CD4-positive, alpha-beta memory T cell (primary cell): ENCODE measurements around the gene MCF2L. TPM values are rescaled to one million over a fixed set of nuclear protein-coding genes. Genes with fewer than 3 reads are reported as not detected.
A peak's percentile ranks its signal among the peaks of the same experiment; 100 is the strongest.

ENCODE experiments used
- CTCF ChIA-PET: fragments of 350-600 bp; sonication (Branson Sonifier 250); formaldehyde crosslinking; loops from one replicate; lab custom pipeline; 2021; ENCODE audit warnings: inconsistent platforms; ENCODE audit not compliant: partially characterized antibody; lab: Charles Lee
- POLR2A ChIA-PET: fragments of 350-600 bp; sonication (Branson Sonifier 250); formaldehyde crosslinking; loops from one replicate; lab custom pipeline; 2021; ENCODE audit not compliant: partially characterized antibody; lab: Charles Lee
- DNase-seq, 5 donors: peaks; one replicate each; pipeline versions ENCODE4 v3.0.0 to v3.0.0-alpha.2; 2020 to 2022; ENCODE audit warnings: mixed read lengths in 1 of 5
- H3K27ac ChIP-seq: one replicate; pipeline ENCODE4 v1.7.0; 2013; ENCODE audit warnings: low read depth, low read length
- H3K27me3 ChIP-seq: 2 replicates; pipeline ENCODE4 v1.7.0; 2013; ENCODE audit warnings: mild to moderate bottlenecking, low read length, moderate library complexity; ENCODE audit not compliant: insufficient read depth
- H3K36me3 ChIP-seq: 2 replicates; pipeline ENCODE4 v1.7.0; 2013; ENCODE audit warnings: mild to moderate bottlenecking, low read length, moderate library complexity; ENCODE audit not compliant: insufficient read depth
- H3K4me1 ChIP-seq: 2 replicates; pipeline ENCODE4 v1.7.0; 2013; ENCODE audit warnings: mild to moderate bottlenecking, low read length, moderate library complexity; ENCODE audit not compliant: insufficient read depth
- H3K4me3 ChIP-seq, 2 donors: one replicate each; pipeline ENCODE4 v1.7.0; 2013; ENCODE audit warnings: low read length in 2 of 2, mild to moderate bottlenecking in 1 of 2
- H3K9me3 ChIP-seq, 2 donors: one replicate each; pipeline ENCODE4 v1.7.0; 2013; ENCODE audit warnings: low read length in 2 of 2, control low read depth in 1 of 2; ENCODE audit not compliant: control insufficient read depth in 1 of 2
- H3K27ac Mint-ChIP-seq, 7 donors: one replicate each; pipeline ENCODE4 v1.8.0; 2020 to 2021; ENCODE audit warnings: mixed read lengths in 7 of 7, mild to moderate bottlenecking in 6 of 7, inconsistent platforms in 3 of 7, moderate library complexity in 3 of 7
- H3K27me3 Mint-ChIP-seq, 2 donors: one replicate each; pipeline ENCODE4 v1.8.0; 2020 to 2021; ENCODE audit warnings: mixed read lengths in 2 of 2
- H3K36me3 Mint-ChIP-seq, 2 donors: one replicate each; pipeline ENCODE4 v1.8.0; 2020 to 2021; ENCODE audit warnings: mixed read lengths in 2 of 2, inconsistent platforms in 1 of 2, mild to moderate bottlenecking in 1 of 2
- H3K4me1 Mint-ChIP-seq, 4 donors: one replicate each; pipeline ENCODE4 v1.8.0; 2020 to 2021; ENCODE audit warnings: mixed read lengths in 4 of 4, mild to moderate bottlenecking in 1 of 4
- H3K4me3 Mint-ChIP-seq, 8 donors: one replicate each; pipeline ENCODE4 v1.8.0; 2020 to 2021; ENCODE audit warnings: mixed read lengths in 8 of 8, mild to moderate bottlenecking in 7 of 8, moderate library complexity in 6 of 8, inconsistent platforms in 3 of 8
- H3K9me3 Mint-ChIP-seq, 8 donors: one replicate each; pipeline ENCODE4 v1.8.0; 2020 to 2021; ENCODE audit warnings: mixed read lengths in 8 of 8, mild to moderate bottlenecking in 5 of 8, inconsistent platforms in 3 of 8, moderate library complexity in 1 of 8
- intact Hi-C: fragments of 100-400 bp; cut with micrococcal nuclease; formaldehyde crosslinking; loops from one replicate; pipeline ENCODE4 v1.15.1; 2023
- polyA plus RNA-seq, 2 donors: library from polyadenylated mRNA; unstranded; fragments of 300-500 nt; fragmentation: Illumina TruSeq; gene quantifications; one replicate each; pipeline ENCODE4 v1.2.3, GENCODE V29; 2021
- total RNA-seq, 2 experiments: library from RNA; stranded (reverse); gene quantifications; one replicate each; pipeline ENCODE4 v1.2.3, GENCODE V29; 2021

MCF2L gene
- total and polyA plus RNA-seq, 4 experiments from 2014 or later: 0.15 to 18.9 (median 10.4) TPM

DNA sequence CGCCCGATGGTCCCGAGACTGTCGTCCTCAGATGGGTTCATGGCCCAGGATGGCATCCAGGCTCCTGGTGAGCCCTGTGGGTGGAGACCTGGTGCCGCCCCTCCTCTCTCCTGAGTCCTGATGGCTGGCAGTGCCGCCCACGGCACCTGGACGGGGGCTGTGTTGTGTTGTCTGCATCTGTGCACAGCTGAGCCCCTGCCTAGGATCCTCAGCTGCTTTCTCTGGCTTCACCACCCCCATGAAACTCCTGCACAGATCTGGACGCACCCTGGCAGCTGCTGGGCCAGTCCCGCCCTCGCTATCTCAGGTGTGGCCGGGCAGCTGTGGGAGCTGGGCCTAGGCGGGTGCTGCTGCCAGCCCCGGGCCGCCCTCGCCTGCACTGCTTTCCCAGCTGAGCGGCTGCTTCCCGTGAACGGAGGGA is 27.7 kb downstream of the MCF2L start:
- Histone ChIP-seq H3K27me3 (no peaks in the 10 kb centered on the region), H3K4me3 (no peak overlapping the region), H3K27ac (no peak overlapping the region), H3K4me1 (no peaks in the 10 kb centered on the region), H3K9me3 (no peaks in the 10 kb centered on the region), H3K36me3 (no peaks in the 10 kb centered on the region)
- Mint-ChIP-seq H3K9me3 (peaks cover 0 to 1% (median 0%) of the 10 kb centered on the region in 8 donors), H3K36me3 (no peaks in the 10 kb centered on the region), H3K4me1 (peaks cover 0 to 5% (median 2%) of the 10 kb centered on the region in 4 donors), H3K27me3 (peaks cover 0 to 1% of the 10 kb centered on the region in 2 donors), H3K27ac (no peak overlapping the region), H3K4me3 (no peak overlapping the region)
- ChIA-PET POLR2A (no interaction called here), CTCF (no interaction called here)
- no peak for DNase-seq
- intact Hi-C loops: no loop called here

DNA sequence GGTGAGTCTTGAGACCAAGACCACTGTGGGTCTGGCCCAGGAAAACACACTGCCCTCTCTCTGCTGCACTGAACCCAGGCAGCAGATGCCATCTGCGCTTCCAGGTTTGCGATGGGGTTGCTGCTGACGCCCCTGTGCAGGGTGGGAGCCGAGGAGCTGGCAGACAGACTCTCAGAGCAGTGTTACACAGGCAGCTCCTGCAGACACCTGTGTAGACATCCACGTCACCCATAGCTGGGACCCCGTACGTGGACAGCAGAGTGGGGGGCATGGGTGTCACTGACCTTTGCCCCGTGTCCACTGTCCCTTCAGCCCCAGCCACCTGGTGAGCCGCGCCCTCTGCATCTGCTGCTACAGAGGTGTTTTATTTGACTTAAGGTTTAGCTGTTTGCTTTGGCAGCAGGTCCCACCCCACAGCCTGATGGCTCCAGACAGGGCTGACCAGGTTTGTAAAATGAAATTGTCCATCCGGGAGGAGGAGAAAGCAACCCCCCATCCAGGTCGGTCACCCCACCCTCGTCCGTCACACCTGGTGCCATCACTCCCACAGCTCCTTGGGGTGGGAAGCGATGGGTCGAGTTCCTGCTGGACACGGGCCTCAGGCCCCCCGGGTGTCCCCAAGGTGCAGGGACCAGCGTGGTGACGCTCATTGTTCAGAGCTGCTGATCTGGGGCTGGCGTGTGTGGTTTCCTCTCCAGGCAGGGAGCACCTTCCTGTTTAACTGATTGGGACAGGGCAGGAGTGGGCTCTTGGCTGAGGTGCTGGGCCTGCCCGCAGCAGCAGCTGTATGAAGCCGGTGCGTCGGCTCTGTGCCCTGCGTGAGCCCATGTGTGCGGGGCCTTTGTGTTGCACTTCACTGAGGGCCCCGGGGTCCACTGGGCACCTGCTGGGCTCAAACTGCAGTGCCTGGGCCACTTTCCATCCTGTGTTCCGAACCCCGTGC is 28.4 kb downstream of the MCF2L start:
- Histone ChIP-seq H3K36me3 (no peaks in the 10 kb centered on the region), H3K4me1 (no peaks in the 10 kb centered on the region), H3K27ac (no peak overlapping the region), H3K4me3 (no peak overlapping the region), H3K27me3 (no peaks in the 10 kb centered on the region), H3K9me3 (no peaks in the 10 kb centered on the region)
- ChIA-PET POLR2A (no interaction called here), CTCF (no interaction called here)
- Mint-ChIP-seq H3K4me1 (peaks cover 0 to 5% (median 4%) of the 10 kb centered on the region in 4 donors), H3K4me3 (no peak overlapping the region), H3K27ac (peak overlapping the region in 1 of 7 donors; percentile 18), H3K27me3 (peaks cover 0 to 1% of the 10 kb centered on the region in 2 donors), H3K36me3 (no peaks in the 10 kb centered on the region), H3K9me3 (peaks cover 0 to 1% (median 0%) of the 10 kb centered on the region in 8 donors)
- intact Hi-C loops: no loop called here
- no peak for DNase-seq

GRCh38 chr13:112998521-112999280 is 29.7 kb downstream of the MCF2L start:
- no peak for DNase-seq
- H3K4me1 Mint-ChIP-seq: peaks cover 0 to 5% (median 5%) of the 10 kb centered on the region in 4 donors
- CTCF ChIA-PET: no interaction called here
- POLR2A ChIA-PET: no interaction called here
- no peak overlapping the region for H3K27ac Mint-ChIP-seq
- Histone ChIP-seq H3K9me3 (no peaks in the 10 kb centered on the region), H3K27me3 (no peaks in the 10 kb centered on the region), H3K4me3 (no peak overlapping the region), H3K4me1 (no peaks in the 10 kb centered on the region), H3K36me3 (no peaks in the 10 kb centered on the region), H3K27ac (no peak overlapping the region)
- intact Hi-C loops: no loop called here
- H3K27me3 Mint-ChIP-seq: peaks cover 0 to 1% of the 10 kb centered on the region in 2 donors
- H3K9me3 Mint-ChIP-seq: peaks cover 0 to 1% (median 0%) of the 10 kb centered on the region in 8 donors
- H3K36me3 Mint-ChIP-seq: no peaks in the 10 kb centered on the region
- H3K4me3 Mint-ChIP-seq: no peak overlapping the region

GRCh38 chr13:112999414-113000177 is 30.6 kb downstream of the MCF2L start:
- no peak overlapping the region for H3K27ac Mint-ChIP-seq
- POLR2A ChIA-PET: no interaction called here

GRCh38 chr13:113000575-113000974 is 31.6 kb downstream of the MCF2L start:
- peaks cover under 1% of the 10 kb centered on the region for H3K4me1 ChIP-seq
- ChIA-PET CTCF (no interaction called here), POLR2A (no interaction called here)
- no peak for DNase-seq
- H3K36me3 Mint-ChIP-seq: no peaks in the 10 kb centered on the region
- H3K9me3 ChIP-seq: no peaks in the 10 kb centered on the region
- H3K27ac ChIP-seq: no peak overlapping the region
- H3K9me3 Mint-ChIP-seq: peaks cover 0 to 6% (median 0%) of the 10 kb centered on the region in 8 donors
- H3K4me3 ChIP-seq: no peak overlapping the region
- no peaks in the 10 kb centered on the region for H3K27me3 ChIP-seq
- no peak overlapping the region for H3K4me3 Mint-ChIP-seq
- peaks cover 0 to 1% of the 10 kb centered on the region in 2 donors for H3K27me3 Mint-ChIP-seq
- no peaks in the 10 kb centered on the region for H3K36me3 ChIP-seq
- peaks cover 5 to 20% (median 12%) of the 10 kb centered on the region in 4 donors for H3K4me1 Mint-ChIP-seq
- intact Hi-C loops: no loop called here
- peak overlapping the region in 1 of 7 donors; percentile 35 for H3K27ac Mint-ChIP-seq

More at GRCh38 chr13:112999414-113000177, 30.6 kb downstream of the MCF2L start:
- peaks cover 0 to 10% (median 6%) of the 10 kb centered on the region in 4 donors for H3K4me1 Mint-ChIP-seq
- Histone ChIP-seq H3K4me1 (no peaks in the 10 kb centered on the region), H3K4me3 (no peak overlapping the region), H3K27ac (no peak overlapping the region), H3K36me3 (no peaks in the 10 kb centered on the region), H3K27me3 (no peaks in the 10 kb centered on the region), H3K9me3 (no peaks in the 10 kb centered on the region)
- H3K27me3 Mint-ChIP-seq: peaks cover 0 to 1% of the 10 kb centered on the region in 2 donors
- CTCF ChIA-PET: no interaction called here
- DNase-seq: no peak
- peaks cover 0 to 1% (median 0%) of the 10 kb centered on the region in 8 donors for H3K9me3 Mint-ChIP-seq
- H3K36me3 Mint-ChIP-seq: no peaks in the 10 kb centered on the region
- peak overlapping the region in 1 of 8 donors; percentile 34 for H3K4me3 Mint-ChIP-seq
- intact Hi-C loops: no loop called here

- H3K4me3 ChIP-seq: no peak overlapping the region
- peaks cover 6 to 26% (median 15%) of the 10 kb centered on the region in 4 donors for H3K4me1 Mint-ChIP-seq
- no peaks in the 10 kb centered on the region for H3K36me3 Mint-ChIP-seq
- peaks cover 0 to 6% (median 0%) of the 10 kb centered on the region in 8 donors for H3K9me3 Mint-ChIP-seq
- H3K36me3 ChIP-seq: no peaks in the 10 kb centered on the region
- no peak overlapping the region for H3K27ac ChIP-seq
- no peaks in the 10 kb centered on the region for H3K9me3 ChIP-seq
- CTCF ChIA-PET: no interaction called here
- intact Hi-C loops: no loop called here
- peak overlapping the region in 2 of 8 donors; percentile 17 to 31 for H3K4me3 Mint-ChIP-seq
- peaks cover 0 to 1% of the 10 kb centered on the region in 2 donors for H3K27me3 Mint-ChIP-seq
- no peaks in the 10 kb centered on the region for H3K27me3 ChIP-seq
- H3K27ac Mint-ChIP-seq: no peak overlapping the region
- H3K4me1 ChIP-seq: peaks cover 9% of the 10 kb centered on the region
- DNase-seq: no peak
- POLR2A ChIA-PET: no interaction called here
Measured at GRCh38 chr13:113001241-113002140, 32.5 kb downstream of the MCF2L start.
